ENCODE data around the gene DCHS1. TPM values are rescaled to one million over a fixed set of nuclear protein-coding genes. Genes with fewer than 3 reads are reported as not detected.

DCHS1 gene
- total RNA-seq, 3 donors from 2014 or later: 7.2 to 18.0 (median 13.8) TPM

DNA sequence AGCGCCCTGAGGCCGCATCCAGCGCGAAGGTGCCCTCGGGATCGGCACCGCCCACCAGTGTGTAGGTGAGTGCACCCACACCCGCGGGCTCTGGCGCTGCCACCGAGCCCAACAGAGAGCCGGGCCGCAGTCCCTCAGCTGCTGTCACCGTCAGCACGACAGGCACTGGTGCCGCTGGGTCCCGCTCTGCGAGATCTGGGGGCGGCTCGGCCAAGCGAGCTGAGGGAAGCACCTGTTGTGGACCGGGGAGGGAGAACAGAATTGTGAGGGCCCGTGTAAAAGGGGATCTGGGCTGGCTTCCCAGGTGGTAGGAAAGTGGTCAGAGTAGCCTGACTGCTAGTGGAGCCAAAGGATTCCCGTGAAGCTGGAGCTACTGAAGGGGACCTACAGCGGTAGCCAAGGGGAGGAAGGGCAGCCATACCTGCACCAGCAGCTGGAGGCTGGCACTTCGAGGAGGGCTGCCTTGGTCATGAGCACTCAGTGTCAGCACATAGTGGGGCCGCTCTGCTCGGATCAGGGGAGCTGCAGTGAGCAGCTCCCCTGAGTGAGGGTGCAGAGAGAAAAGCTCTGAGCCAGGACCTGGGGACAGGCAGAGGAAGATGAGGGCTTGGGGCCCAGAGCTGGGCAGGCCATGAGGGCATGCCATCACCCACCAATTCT lies 24.8 kb downstream of the DCHS1 start:
- Histone ChIP-seq H3K27ac (no peak overlapping the region), H3K27me3 (no peaks in the 10 kb centered on the region), H3K4me3 (peak overlapping the region in 2 of 3 donors; percentile 41 to 59), H3K36me3 (no peaks in the 10 kb centered on the region), H3K4me1 (no peaks in the 10 kb centered on the region), H3K9me3 (no peaks in the 10 kb centered on the region)
- TF ChIP-seq POLR2AphosphoS5 (IDR thresholded peaks at IDR 0.05) (no peak), POLR2A (IDR thresholded peaks at IDR 0.05) (no peak)
- DNase-seq (ENCODE audit: low spot score in 2 of 2): no peak
- intact Hi-C loops (cut with DNase I; ENCODE audit: low total_unique reads): no loop called here

DNA sequence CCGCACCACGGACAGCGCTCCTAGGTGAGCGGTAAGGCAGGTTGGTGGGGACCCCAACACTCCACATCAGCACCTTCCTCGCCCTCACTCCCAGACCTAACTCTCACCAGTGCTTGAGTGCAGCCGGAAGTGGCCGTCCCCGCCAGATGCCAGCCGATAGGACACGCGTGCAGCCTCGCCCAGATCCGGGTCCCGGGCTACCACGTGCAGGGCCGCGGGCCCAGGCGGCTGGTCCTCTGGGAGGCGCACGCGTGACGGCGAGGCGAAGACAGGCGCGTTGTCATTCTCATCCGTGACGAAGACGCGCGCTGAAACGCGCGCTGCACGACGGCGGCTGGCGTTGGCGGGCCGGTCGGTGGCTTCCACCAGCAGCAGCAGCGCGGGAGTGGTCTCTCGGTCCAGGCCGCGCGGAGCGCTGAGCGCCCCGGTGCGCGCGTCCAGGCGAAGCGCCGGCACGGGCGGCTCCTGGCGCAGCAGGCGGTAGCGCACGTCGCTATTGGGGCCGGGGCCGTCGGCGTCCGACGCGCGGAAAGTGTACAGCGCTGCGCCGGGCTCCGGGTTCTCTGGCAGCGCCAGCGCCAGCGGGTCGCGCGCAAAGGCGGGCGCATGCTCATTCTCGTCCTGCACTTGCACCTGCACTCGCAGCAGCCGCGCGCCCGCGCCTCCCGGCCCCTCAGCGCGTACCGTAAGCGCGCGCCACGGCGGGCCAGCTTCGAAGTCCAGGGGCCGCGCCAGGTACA lies 25.5 kb downstream of the DCHS1 start:
- TF ChIP-seq POLR2A (IDR thresholded peaks at IDR 0.05) (no peak), POLR2AphosphoS5 (IDR thresholded peaks at IDR 0.05) (no peak)
- no peak for DNase-seq (ENCODE audit: low spot score in 2 of 2)

DNA sequence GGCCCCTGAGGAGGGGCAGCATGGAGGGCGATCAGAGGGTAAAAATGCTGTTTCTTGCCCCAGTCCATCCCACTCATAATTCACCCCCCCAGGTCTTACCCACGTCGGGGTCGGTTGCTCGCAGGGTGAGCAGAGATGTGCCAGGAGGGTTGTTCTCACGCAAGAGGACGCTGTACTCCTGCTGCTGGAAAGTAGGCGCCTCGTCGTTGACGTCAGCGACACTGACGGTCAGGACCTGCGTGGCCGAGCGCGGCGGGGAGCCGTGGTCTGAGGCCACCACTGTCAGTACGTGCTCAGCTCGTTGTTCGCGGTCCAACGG lies 26.1 kb downstream of the DCHS1 start:
- no peaks in the 10 kb centered on the region for H3K27me3 ChIP-seq
- H3K36me3 ChIP-seq: no peaks in the 10 kb centered on the region
- no peak for DNase-seq (ENCODE audit: low spot score in 2 of 2)
- TF ChIP-seq POLR2A (IDR thresholded peaks at IDR 0.05): no peak
- TF ChIP-seq, protein P1, sequence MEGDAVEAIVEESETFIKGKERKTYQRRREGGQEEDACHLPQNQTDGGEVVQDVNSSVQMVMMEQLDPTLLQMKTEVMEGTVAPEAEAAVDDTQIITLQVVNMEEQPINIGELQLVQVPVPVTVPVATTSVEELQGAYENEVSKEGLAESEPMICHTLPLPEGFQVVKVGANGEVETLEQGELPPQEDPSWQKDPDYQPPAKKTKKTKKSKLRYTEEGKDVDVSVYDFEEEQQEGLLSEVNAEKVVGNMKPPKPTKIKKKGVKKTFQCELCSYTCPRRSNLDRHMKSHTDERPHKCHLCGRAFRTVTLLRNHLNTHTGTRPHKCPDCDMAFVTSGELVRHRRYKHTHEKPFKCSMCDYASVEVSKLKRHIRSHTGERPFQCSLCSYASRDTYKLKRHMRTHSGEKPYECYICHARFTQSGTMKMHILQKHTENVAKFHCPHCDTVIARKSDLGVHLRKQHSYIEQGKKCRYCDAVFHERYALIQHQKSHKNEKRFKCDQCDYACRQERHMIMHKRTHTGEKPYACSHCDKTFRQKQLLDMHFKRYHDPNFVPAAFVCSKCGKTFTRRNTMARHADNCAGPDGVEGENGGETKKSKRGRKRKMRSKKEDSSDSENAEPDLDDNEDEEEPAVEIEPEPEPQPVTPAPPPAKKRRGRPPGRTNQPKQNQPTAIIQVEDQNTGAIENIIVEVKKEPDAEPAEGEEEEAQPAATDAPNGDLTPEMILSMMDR (IDR thresholded peaks at IDR 0.05): no peak
- TF ChIP-seq POLR2AphosphoS5 (IDR thresholded peaks at IDR 0.05): no peak
- H3K9me3 ChIP-seq: no peaks in the 10 kb centered on the region
- H3K4me3 ChIP-seq: no peak overlapping the region
- intact Hi-C loops (cut with DNase I; ENCODE audit: low total_unique reads): no loop called here
- H3K27ac ChIP-seq: no peak overlapping the region
- no peaks in the 10 kb centered on the region for H3K4me1 ChIP-seq

More for the DNA sequence above, 25.5 kb downstream of the DCHS1 start:
- Histone ChIP-seq H3K36me3 (no peaks in the 10 kb centered on the region), H3K9me3 (no peaks in the 10 kb centered on the region), H3K27me3 (no peaks in the 10 kb centered on the region), H3K27ac (no peak overlapping the region), H3K4me1 (no peaks in the 10 kb centered on the region), H3K4me3 (peak overlapping the region in 2 of 3 donors; percentile 41 to 59)
- intact Hi-C loops (cut with DNase I; ENCODE audit: low total_unique reads): no loop called here

DNA sequence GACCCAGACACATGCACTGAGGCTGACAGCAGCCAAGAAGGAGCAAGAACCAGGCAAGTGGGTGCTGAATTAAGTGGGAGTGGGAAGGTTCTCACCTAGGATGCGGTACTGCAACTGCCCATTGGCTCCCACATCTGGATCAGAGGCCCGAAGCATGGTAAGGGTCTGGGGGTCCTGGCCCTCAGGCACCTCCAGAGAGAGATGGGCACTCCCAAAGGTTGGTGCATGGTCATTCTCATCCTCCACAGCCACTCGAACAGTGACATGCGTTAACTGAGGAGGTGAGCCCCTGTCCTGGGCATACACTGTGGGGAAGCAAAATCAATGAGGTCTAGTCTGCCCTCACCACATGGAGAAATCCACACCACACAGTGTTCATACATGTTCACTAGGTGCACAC lies 27.1 kb downstream of the DCHS1 start:
- intact Hi-C loops (cut with DNase I; ENCODE audit: low total_unique reads): no loop called here
- Histone ChIP-seq H3K4me1 (no peaks in the 10 kb centered on the region), H3K36me3 (no peaks in the 10 kb centered on the region), H3K27me3 (no peaks in the 10 kb centered on the region), H3K27ac (no peak overlapping the region), H3K4me3 (no peak overlapping the region), H3K9me3 (no peaks in the 10 kb centered on the region)
- no peak for TF ChIP-seq POLR2A (IDR thresholded peaks at IDR 0.05)
- TF ChIP-seq, protein P1 (IDR thresholded peaks at IDR 0.05): no peak
- TF ChIP-seq POLR2AphosphoS5 (IDR thresholded peaks at IDR 0.05): no peak
- no peak for DNase-seq (ENCODE audit: low spot score in 2 of 2)

DNA sequence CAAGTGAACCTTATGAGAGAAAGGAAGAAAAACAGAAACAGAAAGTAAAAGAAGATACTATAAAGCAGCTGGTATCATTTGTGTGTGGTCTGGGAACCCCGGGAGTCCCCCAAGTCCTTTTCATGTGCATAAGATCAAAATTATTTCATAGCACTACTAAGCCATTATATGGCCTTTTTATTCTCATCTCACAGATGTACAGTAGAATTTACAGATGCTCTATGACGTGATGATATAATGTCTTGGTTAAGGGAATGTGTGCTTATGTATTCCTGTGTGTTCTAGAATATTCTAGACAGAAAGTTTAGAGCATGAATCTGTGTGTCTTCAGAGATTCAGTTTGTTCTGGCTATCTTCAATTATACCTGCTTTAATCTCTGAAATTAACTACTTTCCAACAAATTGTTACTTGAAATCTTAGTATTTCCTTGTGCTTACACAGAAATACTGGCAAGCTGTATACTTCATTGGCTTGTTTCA lies 27.8 kb downstream of the DCHS1 start:
- Histone ChIP-seq H3K27me3 (no peaks in the 10 kb centered on the region), H3K27ac (no peak overlapping the region), H3K4me3 (no peak overlapping the region), H3K4me1 (no peaks in the 10 kb centered on the region), H3K36me3 (no peaks in the 10 kb centered on the region), H3K9me3 (no peaks in the 10 kb centered on the region)
- intact Hi-C loops (cut with DNase I; ENCODE audit: low total_unique reads): no loop called here
- TF ChIP-seq, protein P1 (IDR thresholded peaks at IDR 0.05): no peak
- DNase-seq (ENCODE audit: low spot score in 2 of 2): no peak
